Endothelial cell of umbilical vein (primary cell): ENCODE results near the gene GALNT10. TPM values are rescaled to one million over a fixed set of nuclear protein-coding genes. Genes with fewer than 3 reads are reported as not detected.

Experiments
- BruUV-seq: library from RNA; stranded (reverse); fragments of 400-500 nt; replicated peaks from 2 replicates; lab custom pipeline; 2021; lab: Mats Ljungman, UMichigan
- CTCF ChIA-PET: fragments of 300-600, 350-600 bp; sonication (Branson Sonifier 250); formaldehyde crosslinking; loops from one replicate; lab custom pipeline; 2021; ENCODE audit warnings: antibody characterized with exemption, inconsistent platforms; lab: Charles Lee
- POLR2A ChIA-PET: fragments of 300-600, 350-600 bp; sonication (Branson Sonifier 250); formaldehyde crosslinking; loops from one replicate; lab custom pipeline; 2021; ENCODE audit warnings: antibody characterized with exemption, inconsistent platforms; lab: Charles Lee
- DNase-seq: peaks from one replicate; pipeline ENCODE4 v3.0.0-alpha.2; 2011; ENCODE audit warnings: low read depth, low spot score
- FAIRE-seq: peaks from 2 replicates; lab custom pipeline; 2011; peaks lifted over from hg19 to GRCh38; lab: Jason Lieb, UNC
- H2AFZ ChIP-seq: 2 replicates; pipeline ENCODE4 v1.6.0; 2012; ENCODE audit warnings: low read depth, low read length, control low read depth, inconsistent platforms
- H3K27ac ChIP-seq: 2 replicates; pipeline ENCODE4 v1.5.1; 2011; ENCODE audit warnings: low read depth, mild to moderate bottlenecking, control low read depth, low read length, moderate library complexity; ENCODE audit not compliant: insufficient read depth
- H3K27me3 ChIP-seq, 2 experiments: 2 replicates each; pipeline versions ENCODE4 v1.6.0 to v1.6.1; 2011; ENCODE audit warnings: low read length in 2 of 2, mixed read lengths in 1 of 2; ENCODE audit not compliant: control insufficient read depth in 2 of 2, insufficient read depth in 2 of 2
- H3K36me3 ChIP-seq, 2 experiments: 2 replicates in 1 of 2; 3 replicates in 1 of 2; pipeline ENCODE4 v1.5.1; 2011; ENCODE audit warnings: low read length in 2 of 2, mild to moderate bottlenecking in 1 of 2, moderate library complexity in 1 of 2; ENCODE audit not compliant: control insufficient read depth in 2 of 2, insufficient read depth in 2 of 2; ENCODE audit errors: extremely low read depth in 1 of 2
- H3K4me1 ChIP-seq: 3 replicates; pipeline ENCODE4 v1.5.1; 2011; ENCODE audit warnings: mild to moderate bottlenecking, low read length; ENCODE audit not compliant: control insufficient read depth, insufficient read depth; ENCODE audit errors: extremely low read depth
- H3K4me2 ChIP-seq: 2 replicates; pipeline ENCODE4 v1.6.1; 2011; ENCODE audit warnings: low read length, control low read depth, mixed read lengths; ENCODE audit not compliant: insufficient read depth
- H3K4me3 ChIP-seq, 3 experiments: fragments of 200-600 bp in 1 of 3; sonication (generic), shearing (Covaris generic) in 1 of 3; replicated peaks in 1 of 3; 2 replicates each; pipeline ENCODE4 v1.5.1; 2011 to 2016; ENCODE audit warnings: control low read depth in 3 of 3, low read length in 3 of 3, mild to moderate bottlenecking in 2 of 3, inconsistent platforms in 1 of 3, low read depth in 1 of 3, moderate library complexity in 1 of 3; ENCODE audit not compliant: insufficient read depth in 1 of 3
- H3K79me2 ChIP-seq: 2 replicates; pipeline ENCODE4 v1.6.0; 2012; ENCODE audit warnings: low read length, inconsistent platforms; ENCODE audit not compliant: control insufficient read depth, insufficient read depth
- H3K9ac ChIP-seq: replicated peaks from 2 replicates; pipeline ENCODE3; 2011; ENCODE audit warnings: low read length, control low read depth; ENCODE audit not compliant: insufficient read depth; ENCODE audit errors: extremely low read depth
- H3K9me1 ChIP-seq: replicated peaks from 3 replicates; pipeline ENCODE4 v1.6.0; 2011; ENCODE audit warnings: mild to moderate bottlenecking, low read length; ENCODE audit not compliant: control insufficient read depth, insufficient read depth; ENCODE audit errors: extremely low read depth
- H3K9me3 ChIP-seq: replicated peaks from 2 replicates; pipeline ENCODE4 v1.5.1; 2012; ENCODE audit warnings: low read length, inconsistent platforms; ENCODE audit not compliant: control insufficient read depth, insufficient read depth
- H4K20me1 ChIP-seq: replicated peaks from 2 replicates; pipeline ENCODE3; 2011; ENCODE audit warnings: mild to moderate bottlenecking, low read length; ENCODE audit not compliant: control insufficient read depth, insufficient read depth; ENCODE audit errors: extremely low read depth
- CTCF ChIP-seq, 2 donors: IDR thresholded peaks; 1 replicate in 1 of 2; 2 replicates in 1 of 2; pipeline ENCODE4 v1.5.1; 2011; ENCODE audit warnings: low read length in 2 of 2, mild to moderate bottlenecking in 2 of 2, moderate library complexity in 2 of 2, control low read depth in 1 of 2, inconsistent platforms in 1 of 2, low read depth in 1 of 2; ENCODE audit not compliant: insufficient read depth in 1 of 2; ENCODE audit errors: extremely low read depth in 1 of 2
- EZH2 ChIP-seq: IDR thresholded peaks from 2 replicates; pipeline ENCODE4 v1.6.1; 2012; ENCODE audit warnings: borderline replicate concordance, low read depth, mild to moderate bottlenecking, moderate library complexity, low read length, inconsistent platforms; ENCODE audit not compliant: severe bottlenecking
- FOS ChIP-seq: IDR thresholded peaks from 2 replicates; pipeline ENCODE4 v1.6.1; 2011; ENCODE audit warnings: mild to moderate bottlenecking, low read length, moderate library complexity, borderline replicate concordance; ENCODE audit not compliant: insufficient read depth
- GATA2 ChIP-seq: IDR thresholded peaks from 2 replicates; pipeline ENCODE4 v1.7.0; 2011; ENCODE audit warnings: low read depth, mild to moderate bottlenecking, moderate library complexity, mixed read lengths, low read length; ENCODE audit not compliant: insufficient read length, insufficient read depth
- JUN ChIP-seq: IDR thresholded peaks from 2 replicates; pipeline ENCODE4 v1.6.1; 2011; ENCODE audit warnings: borderline replicate concordance, low read depth; ENCODE audit not compliant: insufficient read length, insufficient read depth
- MAX ChIP-seq: IDR thresholded peaks from 2 replicates; pipeline ENCODE4 v1.6.1; 2011; ENCODE audit not compliant: insufficient read depth, insufficient read length
- MYC ChIP-seq: IDR thresholded peaks from one replicate; pipeline ENCODE4 v1.6.1; 2011; ENCODE audit warnings: mild to moderate bottlenecking, low read depth, low read length
- POLR2A ChIP-seq: IDR thresholded peaks from 2 replicates; pipeline ENCODE4 v1.6.1; 2012; ENCODE audit warnings: low read depth, mild to moderate bottlenecking, control low read depth, low read length
- POLR2AphosphoS5 ChIP-seq: IDR thresholded peaks from 2 replicates; pipeline ENCODE4 v1.6.1; 2012; ENCODE audit warnings: low read depth, mild to moderate bottlenecking, control low read depth, low read length, moderate library complexity; ENCODE audit not compliant: insufficient read depth
- dilution Hi-C: fragments of 300-500 bp; cut with MboI; formaldehyde crosslinking; loops from one replicate; pipeline ENCODE4 v1.15.0; 2019; ENCODE audit warnings: low sequenced_read_pairs; ENCODE audit not compliant: extremely low pct_ligation_motif_present
- intact Hi-C: fragments of 100-400 bp; cut with micrococcal nuclease; formaldehyde crosslinking; loops from one replicate; pipeline ENCODE4 v1.10.0; 2022
- polyA plus RNA-seq, 4 experiments: library from polyadenylated mRNA; depleted of rRNA in 3 of 4; stranded (reverse) in 3 of 4; unstranded in 1 of 4; fragments of >200 nt; gene quantifications; 2 replicates each; pipeline versions ENCODE4 v1.2.1 to v1.2.3, GENCODE V29; 2011 to 2012; ENCODE audit warnings: missing spikeins in 1 of 4
- total RNA-seq: library from RNA; stranded (reverse); gene quantifications from 2 replicates; pipeline ENCODE4 v1.2.3, GENCODE V29; 2021

GALNT10 gene
- total and polyA plus RNA-seq, 2 donors (not counting 3 experiments of a cell fraction or from before 2014, with no cell fraction given): 70.2 to 77.6 TPM

- intact Hi-C loops (no loop called here), dilution Hi-C loops (no loop called here)
- Histone ChIP-seq H3K27me3 (peaks cover 15 to 32% of the 10 kb centered on the region in 2 experiments), H3K4me1 (no peaks in the 10 kb centered on the region), H3K4me3 (no peak overlapping the region), H3K79me2 (no peaks in the 10 kb centered on the region), H4K20me1 (no peaks in the 10 kb centered on the region), H3K9me1 (no peaks in the 10 kb centered on the region), H2AFZ (no peak overlapping the region), H3K4me2 (no peak overlapping the region), H3K9ac (no peak overlapping the region), H3K27ac (no peak overlapping the region), H3K9me3 (no peaks in the 10 kb centered on the region), H3K36me3 (no peaks in the 10 kb centered on the region)
- no peak for FAIRE-seq
- ChIA-PET CTCF (interaction anchor here (1.1 to 1.9 kb wide), 3 partner anchors 22 to 102 kb away, joined by 3 to 5 read pairs (median 4); no protein-coding TSS in a partner anchor), POLR2A (no interaction called here)
- TF ChIP-seq POLR2AphosphoS5 (no peak), GATA2 (no peak), CTCF (IDR thresholded peaks at IDR 0.05; ENCODE audit: extremely low read depth in 1 of 2, insufficient read depth in 1 of 2, low read depth in 1 of 2, low read length in 2 of 2) (peak; percentile 32 to 40)
- DNase-seq: no peak
- BruUV-seq: no TSS peak
These were observed 32.8 kb upstream of the GALNT10 start for GRCh38 chr5:154157483-154158378.

GRCh38 chr5:154158379-154158737 is 32.2 kb upstream of the GALNT10 start:
- no peaks in the 10 kb centered on the region for H3K9me3 ChIP-seq
- peaks cover 19 to 35% of the 10 kb centered on the region in 2 experiments for H3K27me3 ChIP-seq
- H3K36me3 ChIP-seq: no peaks in the 10 kb centered on the region
- intact Hi-C loops (no loop called here), dilution Hi-C loops (no loop called here)
- no peak overlapping the region for H2AFZ ChIP-seq
- TF ChIP-seq CTCF (IDR thresholded peaks at IDR 0.05; ENCODE audit: extremely low read depth in 1 of 2, insufficient read depth in 1 of 2, low read depth in 1 of 2, low read length in 2 of 2): no peak
- no peak for TF ChIP-seq POLR2A
- TF ChIP-seq MYC: no peak
- TF ChIP-seq POLR2AphosphoS5: no peak
- TF ChIP-seq GATA2: no peak
- no peak for TF ChIP-seq FOS
- TF ChIP-seq JUN: no peak
- TF ChIP-seq EZH2: no peak
- TF ChIP-seq MAX: no peak
- no peaks in the 10 kb centered on the region for H4K20me1 ChIP-seq
- FAIRE-seq (no peak), DNase-seq (no peak)
- CTCF ChIA-PET: interaction anchor here (1.2 to 1.9 kb wide), 2 partner anchors 22 to 51 kb away, joined by 3 to 5 read pairs; no protein-coding TSS in a partner anchor
- no peaks in the 10 kb centered on the region for H3K9me1 ChIP-seq
- POLR2A ChIA-PET: no interaction called here
- H3K4me3 ChIP-seq: no peak overlapping the region
- H3K9ac ChIP-seq: no peak overlapping the region
- H3K79me2 ChIP-seq: no peaks in the 10 kb centered on the region
- BruUV-seq: no TSS peak
- H3K27ac ChIP-seq: no peak overlapping the region
- no peak overlapping the region for H3K4me2 ChIP-seq
- no peaks in the 10 kb centered on the region for H3K4me1 ChIP-seq
